IMR-90 (cell line): Measurements from ENCODE around the gene KIF3B.

Source experiments
- BHLHE40 ChIP-seq: fragments of 150-350 bp; IDR thresholded peaks from 2 replicates; pipeline ENCODE4 v1.6.1; 2016; ENCODE audit warnings: mild to moderate bottlenecking, low read depth, low read length
- CHD1 ChIP-seq: IDR thresholded peaks from 2 replicates; pipeline ENCODE4 v1.6.1; 2012; ENCODE audit warnings: low read depth, low read length, improper control_type of control experiment
- CTCF ChIP-seq: conservative IDR thresholded peaks from 2 replicates; pipeline ENCODE4 v1.5.1; 2012; ENCODE audit warnings: mild to moderate bottlenecking, low read depth, low read length, improper control_type of control experiment
- ELK1 ChIP-seq: fragments of 150-350 bp; IDR thresholded peaks from 2 replicates; pipeline ENCODE4 v1.6.1; 2016; ENCODE audit warnings: low read depth, mild to moderate bottlenecking, low read length, moderate library complexity, borderline replicate concordance
- FOS ChIP-seq: fragments of 150-350 bp; IDR thresholded peaks from 2 replicates; pipeline ENCODE4 v1.6.1; 2016; ENCODE audit warnings: low read depth, low read length
- MAZ ChIP-seq: IDR thresholded peaks from 2 replicates; pipeline ENCODE4 v1.6.1; 2012; ENCODE audit warnings: low read depth, mild to moderate bottlenecking, low read length, improper control_type of control experiment, moderate library complexity, borderline replicate concordance
- MXI1 ChIP-seq: IDR thresholded peaks from 2 replicates; pipeline ENCODE4 v1.6.1; 2012; ENCODE audit warnings: low read depth, mild to moderate bottlenecking, low read length, moderate library complexity, borderline replicate concordance
- NFE2L2 ChIP-seq: fragments of 150-350 bp; IDR thresholded peaks from 2 replicates; pipeline ENCODE4 v1.6.1; 2016; ENCODE audit warnings: low read depth, mild to moderate bottlenecking, low read length
- POLR2A ChIP-seq: IDR thresholded peaks from 2 replicates; pipeline ENCODE4 v1.6.1; 2012; ENCODE audit warnings: mild to moderate bottlenecking, low read depth, low read length
- RCOR1 ChIP-seq: IDR thresholded peaks from 2 replicates; pipeline ENCODE4 v1.6.1; 2012; ENCODE audit warnings: mild to moderate bottlenecking, low read length, improper control_type of control experiment; ENCODE audit not compliant: insufficient replicate concordance
- RFX5 ChIP-seq: IDR thresholded peaks from 2 replicates; pipeline ENCODE4 v1.8.0; 2012; ENCODE audit warnings: low read depth, mild to moderate bottlenecking, low read length, moderate library complexity

- TF ChIP-seq CTCF (no peak), CHD1 (no peak), RCOR1 (no peak), MAZ (no peak), POLR2A (no peak), RFX5 (no peak), FOS (no peak), NFE2L2 (no peak), ELK1 (no peak), MXI1 (no peak), BHLHE40 (no peak)
These were observed 7.7 kb downstream of the KIF3B start for GRCh38 chr20:32285082-32285620.
